Activated T-helper 9 cell treated with anti-CD3 and anti-CD28 coated beads, Interleukin-2, amount 50 U/mL, for 16 hours (primary cell): ENCODE data around the gene APBA3.
A peak's percentile ranks its signal among the peaks of the same experiment; 100 is the strongest.
"Not testable (repeated sequence)": the region's sequence is repeated elsewhere in the genome, so short reads cannot be mapped to it uniquely, and the experiment has no call there.

ENCODE experiments used
- DNase-seq: peaks from one replicate; pipeline ENCODE4 v3.0.0-alpha.2; 2020; ENCODE audit warnings: low read depth

The APBA3 gene

GRCh38 chr19:3770136-3770999, 8.9 kb upstream of the APBA3 start:
- no peak for DNase-seq

DNA sequence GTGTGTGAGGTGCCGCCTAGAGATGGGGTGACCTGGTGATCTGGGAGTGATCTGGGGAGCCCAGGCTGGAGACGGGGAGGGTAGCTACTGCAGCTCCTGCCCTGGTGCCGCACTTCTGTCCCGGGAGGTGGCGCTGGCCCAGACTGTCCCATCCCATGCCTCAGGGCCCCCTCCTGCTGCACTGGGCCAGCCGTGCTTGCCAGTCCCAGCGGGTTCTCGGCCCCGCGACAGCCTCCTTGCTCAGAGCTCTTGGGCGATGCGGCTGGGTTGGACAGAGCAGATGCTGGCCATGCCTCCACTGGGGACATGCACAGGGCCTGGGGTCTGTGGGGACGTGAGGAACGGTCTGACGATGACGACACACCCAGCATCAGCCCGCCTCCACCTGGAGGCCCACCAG, 8.0 kb upstream of the APBA3 start:
- no peak for DNase-seq

DNA sequence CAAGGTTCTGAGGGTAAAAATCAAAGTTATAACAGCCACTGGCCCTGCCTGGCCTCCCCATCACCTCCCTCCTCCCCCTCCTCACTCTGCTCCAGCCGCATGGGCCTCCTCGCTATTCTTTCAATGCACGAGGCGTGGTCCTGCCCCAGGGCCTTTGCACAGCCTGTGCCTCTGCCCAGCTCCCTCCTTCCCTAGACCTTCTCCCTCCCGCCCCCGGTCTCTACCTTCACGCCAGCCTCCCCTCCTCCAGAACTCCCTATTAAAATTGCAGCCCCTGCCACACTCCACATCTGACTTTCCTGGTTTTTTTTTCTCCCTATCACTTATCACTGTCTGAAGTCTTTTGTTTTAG, 7.2 kb upstream of the APBA3 start:
- DNase-seq = no peak

GRCh38 chr19:3768015-3768747, 6.7 kb upstream of the APBA3 start:
- no peak for DNase-seq

DNA sequence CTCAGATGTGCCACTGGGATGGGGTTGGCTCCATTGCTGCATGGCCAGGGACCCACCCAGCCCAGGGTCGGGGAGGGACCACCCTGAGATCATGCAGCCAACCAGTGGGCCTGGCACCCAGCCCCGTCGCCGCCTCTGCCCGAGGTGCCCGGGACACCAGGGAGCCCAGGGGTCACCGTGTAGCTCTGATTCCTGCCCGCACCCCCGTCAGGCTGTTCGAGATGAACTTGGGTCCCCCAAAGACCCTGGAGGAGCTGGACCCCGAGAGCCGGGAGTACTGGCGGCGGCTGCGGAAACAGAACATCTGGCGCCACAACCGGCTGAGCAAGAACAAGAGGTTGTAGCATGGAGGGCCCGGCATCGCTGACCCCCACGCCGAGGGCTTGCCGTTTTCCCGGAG, 5.6 kb upstream of the APBA3 start:
- no peak for DNase-seq

DNA sequence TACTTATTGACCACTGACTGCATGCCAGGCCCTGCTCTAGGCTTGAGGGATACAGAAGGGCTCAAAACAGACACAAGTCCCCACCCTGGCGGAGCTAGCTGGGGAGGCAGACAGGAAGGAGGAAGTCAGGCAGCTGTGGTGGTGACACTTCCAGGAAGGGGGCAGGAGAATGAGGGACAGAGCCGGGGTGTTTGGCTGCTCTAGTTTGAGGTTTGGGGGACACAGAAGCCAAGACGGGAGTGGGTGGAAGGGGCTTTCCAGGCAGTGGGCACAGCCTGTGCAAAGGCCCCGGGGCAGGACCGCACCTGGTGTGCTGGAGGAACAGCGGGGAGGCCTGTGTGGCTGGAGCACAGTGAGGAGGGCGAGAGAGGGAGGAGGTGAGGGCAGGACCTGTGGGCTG, 5.0 kb upstream of the APBA3 start:
- no peak for DNase-seq

DNA sequence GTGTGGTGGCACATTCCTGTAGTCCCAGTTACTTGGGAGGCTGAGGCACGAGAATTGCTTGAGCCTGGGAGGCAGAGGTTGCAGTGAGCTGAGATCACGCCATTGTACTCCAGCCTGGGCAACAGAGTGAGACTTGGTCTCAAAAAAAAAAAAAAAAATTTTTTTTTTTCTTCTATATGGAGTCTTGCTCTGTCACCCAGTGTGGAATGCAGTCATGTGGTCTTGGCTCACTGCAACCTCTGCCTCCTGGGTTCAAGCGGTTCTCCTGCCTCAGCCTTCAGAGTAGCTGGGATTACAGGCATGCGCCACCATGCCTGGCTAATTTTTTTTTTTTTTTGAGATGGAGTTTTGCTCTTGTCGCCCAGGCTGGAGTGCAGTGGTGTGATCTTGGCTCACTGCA, 4.3 kb upstream of the APBA3 start:
- DNase-seq = not testable (repeated sequence)

GRCh38 chr19:3765121-3765520, 3.6 kb upstream of the APBA3 start:
- no peak for DNase-seq

DNA sequence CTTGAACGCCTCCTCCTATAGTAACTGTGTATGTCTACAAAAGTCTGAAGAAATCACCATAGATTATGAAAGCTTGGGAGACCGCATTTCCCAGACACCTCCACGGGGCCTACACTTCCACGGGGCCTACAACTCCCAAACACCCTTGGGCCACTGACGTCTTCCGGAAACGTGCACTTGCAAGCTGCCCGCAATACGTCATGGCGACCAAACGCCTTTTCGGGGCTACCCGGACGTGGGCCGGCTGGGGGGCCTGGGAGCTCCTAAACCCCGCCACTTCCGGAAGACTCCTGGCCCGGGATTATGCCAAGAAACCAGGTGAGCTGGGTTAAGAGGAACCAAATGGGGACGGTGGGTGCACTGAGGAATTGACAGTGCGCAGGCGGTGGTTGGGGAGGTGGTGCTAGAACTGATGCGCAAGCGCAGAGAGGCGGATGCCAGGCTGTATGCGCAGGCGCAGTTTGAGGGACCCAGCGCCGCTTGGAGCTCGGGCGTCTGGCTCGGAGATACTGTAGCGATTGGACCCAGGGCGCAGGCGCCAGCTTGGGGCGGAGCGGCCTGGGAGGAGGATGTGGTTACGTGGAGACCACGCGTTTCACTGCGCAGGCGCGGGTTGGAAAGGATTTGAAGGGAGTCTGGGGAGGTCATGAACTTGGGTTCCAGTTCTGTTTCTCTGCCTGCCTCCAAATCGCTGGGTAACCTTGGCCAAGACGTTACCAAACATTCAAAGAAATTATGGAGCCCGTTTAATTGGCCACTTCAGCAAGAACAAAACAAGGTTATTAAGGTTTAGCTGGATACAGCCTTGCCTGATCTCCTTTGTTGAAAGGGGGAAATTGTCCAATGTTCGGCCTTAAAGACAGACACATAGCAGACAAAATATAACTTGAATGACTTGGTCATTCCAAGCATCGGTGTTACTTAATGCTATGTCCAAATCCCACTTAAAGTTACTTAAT, 1.3 kb upstream of the APBA3 start, which contains the start of gene MRPL54:
Gene MRPL54, plus strand, starts transcription at position 182 of the 959 bp plus-strand sequence. Its CDS starts 19 bp downstream, at position 201.
- DNase-seq = peak; percentile 99

- no peak for DNase-seq
These were observed 610 bp upstream of the APBA3 start for GRCh38 chr19:3762130-3762473.

DNA sequence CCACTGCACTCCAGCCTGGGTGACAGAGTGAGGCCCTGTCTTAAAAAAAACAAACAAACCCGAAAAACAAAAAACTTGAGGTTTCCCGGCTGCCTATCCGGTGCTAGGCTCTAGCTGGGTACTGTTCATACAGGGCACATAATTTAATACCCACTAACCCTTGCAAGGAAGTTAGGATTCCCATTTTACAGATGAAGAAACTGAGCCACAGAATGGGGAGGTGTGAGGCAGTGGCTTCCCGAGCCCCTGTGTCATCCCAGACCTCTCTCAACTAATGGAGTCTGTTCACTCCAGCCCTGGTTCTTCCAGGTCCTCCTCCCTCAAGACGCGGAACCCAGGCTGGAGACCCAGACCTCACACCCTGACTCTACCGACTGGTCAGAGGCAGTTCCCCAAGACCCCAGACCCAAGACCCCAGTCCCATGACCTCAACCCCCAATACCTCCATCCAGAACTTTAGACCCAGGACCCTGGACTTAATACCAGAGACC, 576 bp downstream of the APBA3 start:
- no peak for DNase-seq

DNA sequence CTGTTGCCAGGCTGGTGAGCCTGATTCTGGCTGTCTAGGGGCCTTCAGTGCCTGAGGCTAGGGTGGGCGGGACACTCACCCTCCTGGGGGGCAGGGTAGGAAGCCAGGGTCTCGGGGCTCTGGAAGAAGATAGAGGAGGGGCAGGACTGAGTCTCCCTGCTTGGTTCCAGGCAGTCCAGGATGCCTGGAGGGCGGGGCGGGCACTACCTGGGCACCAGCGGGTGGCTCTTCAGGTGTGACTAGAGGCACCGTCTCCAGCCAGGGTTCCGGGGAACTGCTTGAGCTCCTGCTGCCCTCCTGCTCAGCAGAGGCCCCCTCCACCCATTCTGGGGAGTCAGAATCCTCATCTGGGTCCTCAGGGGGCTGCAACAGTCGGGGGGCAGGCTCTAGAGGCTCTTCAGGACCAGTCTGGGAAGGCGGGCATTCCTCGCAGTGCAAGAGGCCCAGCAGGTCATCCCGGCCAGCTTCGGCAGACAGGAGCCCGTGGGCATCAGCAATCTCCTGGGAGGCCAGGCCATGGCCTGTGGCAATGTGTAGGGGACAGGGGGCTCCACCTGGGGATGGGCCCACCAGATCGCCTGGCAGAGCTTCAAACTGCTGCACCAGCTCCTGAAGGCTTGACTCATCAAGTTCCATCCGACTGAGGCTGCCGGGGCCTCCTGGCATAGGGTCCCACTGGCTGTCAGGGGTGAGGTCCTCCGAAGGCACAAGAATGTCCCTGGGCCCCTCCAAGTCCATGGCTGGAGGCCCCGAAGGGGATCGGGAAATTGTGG, 1.8 kb downstream of the APBA3 start:
- DNase-seq = no peak

DNA sequence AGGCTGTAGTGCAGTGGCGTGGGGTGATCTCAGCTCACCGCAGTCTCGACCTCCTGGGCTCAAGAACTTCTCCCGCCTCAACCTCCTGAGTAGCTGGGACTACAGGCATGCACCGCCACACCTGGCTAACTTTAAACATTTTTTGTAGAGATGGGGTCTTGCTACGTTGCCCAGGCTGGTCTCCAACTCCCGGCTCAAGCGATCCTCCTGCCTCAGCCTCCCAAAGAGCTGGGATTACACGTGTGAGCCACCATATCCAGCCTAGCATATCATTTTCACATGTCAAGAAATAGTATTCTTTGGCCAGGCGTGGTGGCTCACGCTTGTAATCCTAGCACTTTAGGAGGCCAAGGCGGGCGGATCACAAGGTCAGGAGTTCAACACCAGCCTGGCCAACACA, 3.2 kb downstream of the APBA3 start:
- DNase-seq = not testable (repeated sequence)

DNA sequence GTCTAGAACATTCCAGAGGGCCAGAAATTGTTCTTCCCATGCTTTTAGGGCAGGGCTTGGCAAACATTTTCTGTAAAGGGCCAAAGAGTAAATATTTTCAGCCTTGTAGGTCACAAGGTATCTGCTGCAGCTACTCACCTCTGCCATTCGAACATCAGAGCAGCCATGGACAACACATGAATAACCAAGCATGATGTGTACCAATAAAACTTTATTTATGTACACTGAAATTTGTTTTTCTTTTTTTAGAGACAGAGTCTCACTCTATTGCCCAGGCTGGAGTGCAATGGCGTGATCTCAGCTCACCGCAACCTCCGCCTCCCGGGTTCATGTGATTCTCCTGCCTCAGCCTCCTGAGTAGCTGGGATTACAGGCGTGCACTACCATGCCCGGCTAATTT, 3.8 kb downstream of the APBA3 start:
- DNase-seq = not testable (repeated sequence)

DNA sequence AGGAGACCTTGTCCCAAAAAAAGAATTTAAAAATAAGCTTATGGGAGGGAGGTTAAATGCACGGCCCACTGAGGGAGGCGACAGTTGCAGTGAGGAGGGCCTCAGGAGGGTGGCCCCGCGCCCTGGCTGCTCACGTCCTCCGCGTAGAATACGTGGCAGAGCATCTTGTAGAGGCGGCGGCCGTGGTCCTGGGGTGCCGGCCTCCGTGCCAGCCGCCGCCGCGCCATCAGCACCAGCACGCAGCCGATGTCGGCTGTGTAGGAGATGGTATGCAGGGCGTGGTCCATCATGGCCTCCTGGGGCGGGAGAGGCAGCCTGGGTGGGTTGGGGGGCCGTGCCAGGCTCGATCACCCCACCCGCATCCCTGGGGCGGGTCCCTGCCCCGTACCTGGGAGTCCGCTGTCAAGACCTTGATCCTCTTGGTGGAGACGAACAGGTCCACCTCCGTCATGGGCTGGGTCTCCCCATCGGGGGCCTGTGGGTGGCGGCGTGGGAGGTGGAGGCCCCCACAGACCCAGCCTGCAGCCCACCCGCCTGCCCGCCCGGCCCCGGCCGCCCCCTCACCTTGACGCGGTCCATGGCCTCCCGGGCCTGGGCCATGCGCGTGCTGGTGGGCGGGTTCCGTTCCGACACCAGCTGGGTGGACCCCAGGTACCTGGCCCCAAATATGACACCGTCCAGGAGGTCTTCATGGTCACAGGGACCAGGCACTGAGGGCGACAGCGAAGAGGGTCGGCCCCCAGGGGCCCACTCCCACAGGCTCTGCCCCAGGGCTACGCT, 7.7 kb downstream of the APBA3 start:
- DNase-seq = no peak

DNA sequence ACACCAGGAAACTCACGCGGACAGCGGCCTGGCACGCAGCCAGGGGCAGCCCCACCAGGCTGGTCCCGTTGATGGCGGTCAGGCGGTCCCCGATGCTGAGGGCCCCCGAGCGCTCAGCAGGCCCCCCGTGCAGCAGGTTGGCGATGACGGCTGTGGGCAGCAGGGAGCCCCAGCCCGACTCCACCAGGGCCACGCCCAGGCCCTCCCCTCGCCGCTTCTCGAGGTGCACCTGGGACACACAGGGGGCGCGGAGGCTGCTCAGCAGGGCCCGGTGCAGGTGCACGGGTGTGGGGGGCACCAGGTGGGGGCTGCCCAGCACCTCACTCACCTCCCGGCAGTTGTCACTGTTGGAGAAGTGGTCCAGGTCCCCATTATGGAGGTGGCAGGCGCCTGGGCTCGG, 9.0 kb downstream of the APBA3 start:
- no peak for DNase-seq

- DNase-seq = no peak
These were observed 10.3 kb downstream of the APBA3 start for GRCh38 chr19:3751236-3751635.

- DNase-seq = no peak
These were observed 11.3 kb downstream of the APBA3 start for GRCh38 chr19:3750211-3750610.

- DNase-seq = no peak
These were observed 12.5 kb downstream of the APBA3 start for GRCh38 chr19:3748965-3749364.

DNA sequence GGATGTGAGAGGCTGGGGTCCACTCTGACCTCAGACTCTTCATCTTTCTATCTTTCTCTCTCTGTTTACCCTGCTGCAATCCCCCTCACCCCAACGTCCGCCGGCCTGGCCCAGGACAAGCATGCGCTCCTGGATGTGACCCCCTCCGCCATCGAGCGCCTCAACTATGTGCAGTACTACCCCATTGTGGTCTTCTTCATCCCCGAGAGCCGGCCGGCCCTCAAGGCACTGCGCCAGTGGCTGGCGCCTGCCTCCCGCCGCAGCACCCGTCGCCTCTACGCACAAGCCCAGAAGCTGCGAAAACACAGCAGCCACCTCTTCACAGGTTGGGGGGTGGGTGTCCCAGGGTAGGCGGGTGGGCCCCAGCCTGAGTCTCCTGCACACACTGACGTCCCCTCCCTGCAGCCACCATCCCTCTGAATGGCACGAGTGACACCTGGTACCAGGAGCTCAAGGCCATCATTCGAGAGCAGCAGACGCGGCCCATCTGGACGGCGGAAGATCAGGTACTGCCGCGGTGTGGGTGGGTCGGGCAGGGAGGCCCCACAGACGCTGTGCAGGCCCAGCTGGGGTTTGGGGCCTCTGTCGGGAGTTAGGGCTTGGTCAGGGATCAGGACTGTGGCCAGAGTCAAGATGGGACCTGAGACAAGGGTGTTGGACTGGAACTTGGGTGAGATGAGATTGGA, 15.0 kb downstream of the APBA3 start:
- DNase-seq = no peak
